BJ (cell line): Measurements from ENCODE around the gene HHIPL1. TPM values are rescaled to one million over a fixed set of nuclear protein-coding genes. Genes with fewer than 3 reads are reported as not detected.

Experiments used
- CTCF ChIA-PET: fragments of 350-600 bp; formaldehyde crosslinking; extraction: SDS; loops from one replicate; lab custom pipeline; 2021; ENCODE audit warnings: antibody characterized with exemption, inconsistent platforms; lab: Yijun Ruan, JAX
- POLR2A ChIA-PET: fragments of 300-600 bp; sonication (Branson Sonifier 250); formaldehyde crosslinking; extraction: SDS; loops from one replicate; lab custom pipeline; 2021; ENCODE audit warnings: antibody characterized with exemption; lab: Charles Lee
- DNase-seq: peaks from one replicate; pipeline ENCODE4 v3.0.0-alpha.2; 2011; ENCODE audit warnings: low read depth
- H3K27me3 ChIP-seq: 2 replicates; pipeline ENCODE4 v1.6.0; 2011; ENCODE audit warnings: low read length; ENCODE audit not compliant: control insufficient read depth, insufficient read depth
- H3K36me3 ChIP-seq: 2 replicates; pipeline ENCODE4 v1.5.1; 2011; ENCODE audit warnings: low read length; ENCODE audit not compliant: control insufficient read depth, insufficient read depth
- H3K4me3 ChIP-seq: 2 replicates; pipeline ENCODE4 v1.5.1; 2011; ENCODE audit warnings: low read depth, mild to moderate bottlenecking, control low read depth, low read length
- CTCF ChIP-seq: IDR thresholded peaks from 2 replicates; pipeline ENCODE4 v1.5.1; 2011; ENCODE audit warnings: low read depth, mild to moderate bottlenecking, control low read depth, inconsistent platforms, low read length, moderate library complexity; ENCODE audit not compliant: insufficient read depth
- polyA plus RNA-seq: library from polyadenylated mRNA; depleted of rRNA; stranded (reverse); fragments of >200 nt; gene quantifications from 2 replicates; pipeline ENCODE4 v1.2.3, GENCODE V29; 2011

The HHIPL1 gene
- polyA plus RNA-seq, 1 experiment = 2.5 TPM

- H3K36me3 ChIP-seq = no peaks in the 10 kb centered on the region
- H3K27me3 ChIP-seq = no peaks in the 10 kb centered on the region
- no peak overlapping the region for H3K4me3 ChIP-seq
- POLR2A ChIA-PET = no interaction called here
- no peak for DNase-seq
- CTCF ChIA-PET = interaction anchor here (1.1 to 3.6 kb wide), 5 partner anchors 8 to 102 kb away, joined by 3 to 14 read pairs (median 5); no protein-coding TSS in a partner anchor
- no peak for TF ChIP-seq CTCF
Measured at GRCh38 chr14:99619835-99620834, 24.8 kb upstream of the HHIPL1 start.

GRCh38 chr14:99621948-99622347 is 23.0 kb upstream of the HHIPL1 start:
- POLR2A ChIA-PET = no interaction called here
- CTCF ChIA-PET = interaction anchor here (1.0 to 2.7 kb wide), 4 partner anchors 13 to 233 kb away, joined by 3 to 15 read pairs (median 4); no protein-coding TSS in a partner anchor
- DNase-seq = no peak
- Histone ChIP-seq H3K4me3 (no peak overlapping the region), H3K36me3 (no peaks in the 10 kb centered on the region), H3K27me3 (no peaks in the 10 kb centered on the region)
- TF ChIP-seq CTCF = no peak

- CTCF ChIA-PET = interaction anchor here (0.6 to 2.7 kb wide), 10 partner anchors 9 to 108 kb away, joined by 3 to 13 read pairs (median 4); partner anchors contain the start of gene CCDC85C
- DNase-seq = no peak
- POLR2A ChIA-PET = no interaction called here
- no peaks in the 10 kb centered on the region for H3K36me3 ChIP-seq
- no peak overlapping the region for H3K4me3 ChIP-seq
- H3K27me3 ChIP-seq = no peaks in the 10 kb centered on the region
- no peak for TF ChIP-seq CTCF
Measured at GRCh38 chr14:99624024-99624423, 20.9 kb upstream of the HHIPL1 start.

GRCh38 chr14:99624971-99625370 is 20.0 kb upstream of the HHIPL1 start:
- no peak for TF ChIP-seq CTCF
- no peak overlapping the region for H3K4me3 ChIP-seq
- ChIA-PET CTCF (interaction anchor here (2.7 kb wide), 1 partner anchor 100 kb away, joined by 11 read pairs; no protein-coding TSS in a partner anchor), POLR2A (no interaction called here)
- H3K36me3 ChIP-seq = no peaks in the 10 kb centered on the region
- no peak for DNase-seq
- H3K27me3 ChIP-seq = no peaks in the 10 kb centered on the region

- no peak for DNase-seq
- ChIA-PET POLR2A (no interaction called here), CTCF (interaction anchor here (0.8 to 1.4 kb wide), 4 partner anchors 15 to 103 kb away, joined by 3 to 4 read pairs (median 4); no protein-coding TSS in a partner anchor)
- TF ChIP-seq CTCF = no peak
- Histone ChIP-seq H3K4me3 (no peak overlapping the region), H3K36me3 (no peaks in the 10 kb centered on the region), H3K27me3 (no peaks in the 10 kb centered on the region)
Measured at GRCh38 chr14:99625476-99625875, 19.5 kb upstream of the HHIPL1 start.
